NCI-H128 (cell line): ENCODE data around the gene SMAD6.
A peak's percentile ranks its signal among the peaks of the same experiment; 100 is the strongest.

Experiments
- DNase-seq: peaks from one replicate; lab custom pipeline; 2025; ENCODE audit not compliant: unreplicated experiment; lab: John Stamatoyannopoulos, UW

SMAD6 gene

DNA sequence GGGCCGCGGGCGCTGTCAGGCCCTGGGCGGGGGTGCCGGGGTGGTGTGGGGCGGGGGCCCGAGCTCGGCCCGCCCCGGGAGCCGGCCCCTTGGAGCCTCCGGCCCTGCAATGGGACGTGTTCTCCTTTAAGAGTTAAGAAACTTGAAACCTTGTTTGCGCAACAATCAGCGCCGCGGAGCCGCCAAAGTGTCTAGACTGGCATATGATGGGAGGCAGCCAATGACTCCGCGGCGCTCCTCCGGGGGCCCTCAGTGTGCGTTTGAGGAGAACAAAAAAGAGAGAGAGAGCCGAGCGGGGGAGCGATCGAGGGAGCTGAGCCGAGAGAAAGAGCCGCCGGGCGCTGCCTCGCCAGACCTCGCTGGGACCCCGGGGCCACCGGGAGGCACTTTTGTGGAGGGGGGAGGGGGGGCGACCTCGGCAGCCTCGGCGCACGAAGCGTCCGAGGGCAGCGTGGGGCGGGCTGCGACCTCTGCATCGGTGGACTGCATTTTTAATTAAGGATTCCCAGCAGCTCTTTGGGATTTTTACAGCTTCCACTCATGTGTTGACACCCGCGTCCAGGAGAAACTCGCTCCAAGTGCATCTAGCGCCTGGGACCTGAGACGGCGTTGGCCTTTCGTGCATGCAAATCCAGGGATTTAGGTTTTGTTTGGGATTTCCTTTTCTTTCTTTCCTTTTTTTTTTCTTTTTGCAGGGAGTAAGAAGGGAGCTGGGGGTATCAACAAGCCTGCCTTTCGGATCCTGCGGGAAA, at the start of gene SMAD6:
Gene SMAD6, plus strand, starts transcription at position 202 of the 752 bp plus-strand sequence. CDS start 1,023 bp downstream, outside the sequence.
- DNase-seq = peak; percentile 80

- no peak for DNase-seq
Measured at GRCh38 chr15:66652806-66653205, 49.2 kb upstream of the SMAD6 start.

DNA sequence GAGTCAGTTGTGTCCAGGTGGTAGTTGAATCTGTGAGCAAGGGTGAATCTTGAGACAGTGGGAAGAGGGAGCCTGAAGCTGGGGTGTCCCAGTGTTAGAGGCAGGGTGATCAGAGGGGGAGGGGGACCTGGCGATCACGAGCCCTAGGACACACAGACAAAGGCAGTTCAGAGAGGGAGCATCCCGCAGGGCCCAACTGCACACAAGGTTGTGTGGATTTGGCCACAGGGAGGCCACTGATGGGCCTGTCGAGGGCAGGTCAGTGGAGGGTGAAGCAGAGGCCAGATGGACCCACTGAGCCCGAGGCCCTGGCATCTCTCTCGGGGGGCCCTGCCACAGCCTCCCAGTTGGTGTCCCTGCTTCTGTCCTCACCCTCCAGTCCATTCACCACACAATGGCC, 48.6 kb upstream of the SMAD6 start:
- no peak for DNase-seq

- DNase-seq = no peak
Measured at GRCh38 chr15:66653852-66654251, 48.2 kb upstream of the SMAD6 start.

- no peak for DNase-seq
Measured at GRCh38 chr15:66654361-66654738, 47.7 kb upstream of the SMAD6 start.

GRCh38 chr15:66654739-66655375, 47.2 kb upstream of the SMAD6 start:
- DNase-seq = no peak

GRCh38 chr15:66655511-66655910, 46.5 kb upstream of the SMAD6 start:
- no peak for DNase-seq

GRCh38 chr15:66655997-66656396, 46.0 kb upstream of the SMAD6 start:
- no peak for DNase-seq

DNA sequence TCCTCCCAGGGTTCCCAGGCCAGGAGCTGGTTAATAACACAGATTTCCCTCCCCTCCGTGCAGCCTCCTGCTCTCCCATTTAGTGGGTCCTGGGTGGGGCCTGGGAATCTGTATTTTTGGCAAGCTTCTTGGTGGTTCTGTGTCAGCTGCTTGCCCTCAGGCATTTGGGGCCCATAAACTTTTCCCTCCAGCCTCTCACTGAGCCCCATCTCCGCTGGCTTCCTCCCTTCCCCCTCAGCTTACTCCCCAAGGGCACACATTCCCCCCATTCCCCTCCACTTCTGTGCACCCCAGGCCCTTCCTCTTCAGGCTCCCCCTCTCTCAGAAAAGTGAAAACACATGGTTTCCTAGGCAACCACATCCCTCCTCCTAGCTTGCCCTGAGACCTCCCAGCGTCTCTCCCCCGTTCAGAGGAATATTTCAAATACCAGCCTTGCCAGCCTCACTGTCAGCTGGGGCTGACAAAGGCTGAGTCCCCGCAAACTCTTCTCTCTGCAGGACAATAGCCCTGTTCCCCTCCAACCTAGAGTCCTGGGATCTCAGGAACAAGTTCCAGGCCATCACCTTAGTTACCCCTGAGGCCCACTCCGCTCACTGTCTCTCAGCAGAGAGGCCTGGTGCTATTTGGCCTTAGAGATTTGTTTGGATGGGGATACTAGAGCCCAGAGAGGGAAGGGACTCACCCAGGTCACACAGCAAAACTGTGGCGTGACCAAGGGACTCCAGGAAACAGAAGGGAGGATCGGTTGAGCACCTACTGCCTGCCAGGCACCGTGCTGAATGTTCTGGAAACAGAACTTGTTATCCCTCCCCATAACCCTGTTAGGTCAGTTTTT, 44.6 kb upstream of the SMAD6 start:
- DNase-seq = no peak

- no peak for DNase-seq
Measured at GRCh38 chr15:66658044-66658443, 44.0 kb upstream of the SMAD6 start.

- no peak for DNase-seq
Measured at GRCh38 chr15:66658855-66659254, 43.2 kb upstream of the SMAD6 start.

DNA sequence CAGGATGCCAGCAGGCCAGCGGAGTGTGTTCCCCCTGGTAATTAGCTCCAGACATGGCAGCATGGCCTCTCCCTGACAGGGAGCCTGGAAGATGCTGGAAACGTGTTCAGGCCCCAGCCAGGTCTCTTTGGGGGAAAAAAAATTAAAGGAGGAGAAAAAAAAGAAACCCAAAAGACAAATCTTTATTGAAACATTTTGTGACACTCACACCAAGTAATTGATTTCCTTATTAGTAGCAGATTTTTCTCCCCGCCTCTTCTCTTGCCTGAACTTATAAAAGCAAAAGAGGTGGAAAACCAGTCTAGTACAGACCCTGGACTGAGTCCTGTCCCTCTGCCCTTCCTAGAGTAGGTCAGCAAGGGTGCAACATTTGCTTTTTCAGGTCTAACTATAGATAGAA, 42.7 kb upstream of the SMAD6 start:
- DNase-seq = no peak

DNA sequence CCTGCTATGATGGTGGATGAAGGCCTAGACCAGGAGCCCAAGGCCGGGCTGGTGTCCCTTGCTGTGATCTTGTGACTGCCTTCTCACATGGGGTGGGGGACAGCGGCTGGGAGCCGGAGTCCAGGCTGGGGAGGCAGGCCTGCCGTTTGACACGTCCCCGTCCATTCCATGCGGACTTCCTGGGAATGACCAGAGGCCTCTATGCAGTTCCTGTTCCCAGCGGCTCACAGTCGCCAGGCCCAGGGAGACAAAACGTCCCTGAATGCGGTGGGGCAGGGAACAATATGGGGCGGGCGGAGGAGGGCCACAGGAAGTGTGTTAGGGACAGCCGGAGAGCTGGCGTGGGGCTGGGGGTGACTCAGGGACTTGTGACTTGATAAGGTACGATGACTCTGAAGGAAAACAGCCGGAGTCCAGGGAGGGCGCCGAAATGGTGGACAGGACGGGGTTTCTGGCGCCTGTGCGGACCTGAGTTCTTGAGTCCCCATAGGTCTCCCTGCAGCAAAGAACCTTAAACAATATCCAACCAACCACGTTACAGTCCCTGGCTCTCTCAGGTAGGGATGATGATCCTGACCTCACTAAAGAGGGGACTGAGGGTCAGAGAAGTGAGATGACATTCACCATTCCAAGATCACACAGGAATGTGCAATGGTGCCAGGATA, 40.5 kb upstream of the SMAD6 start:
- no peak for DNase-seq

GRCh38 chr15:66662522-66662921, 39.5 kb upstream of the SMAD6 start:
- DNase-seq = no peak

- no peak for DNase-seq
Measured at GRCh38 chr15:66663664-66664063, 38.4 kb upstream of the SMAD6 start.

DNA sequence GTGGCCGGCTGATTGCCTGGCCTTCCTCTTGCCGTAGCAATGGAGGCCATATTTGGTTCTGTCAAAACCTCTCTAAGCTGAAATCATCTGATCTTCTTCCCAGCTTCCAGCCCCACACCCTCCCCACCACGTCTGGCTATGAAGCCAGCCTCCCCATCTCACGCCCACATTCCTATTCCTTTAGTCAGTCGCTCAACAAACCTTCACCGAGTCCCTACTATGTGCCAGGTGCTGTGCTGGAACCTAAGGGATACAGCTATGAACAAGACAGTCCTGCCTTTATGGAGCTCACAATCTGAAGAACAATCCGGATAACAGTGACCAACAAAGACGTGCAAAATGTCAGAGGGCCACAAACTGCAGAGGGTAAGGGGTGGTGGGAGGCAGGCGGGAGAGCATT, 31.9 kb upstream of the SMAD6 start:
- DNase-seq = no peak

GRCh38 chr15:66670762-66671580, 31.1 kb upstream of the SMAD6 start:
- no peak for DNase-seq

- DNase-seq = no peak
Measured at GRCh38 chr15:66672867-66673266, 29.2 kb upstream of the SMAD6 start.

DNA sequence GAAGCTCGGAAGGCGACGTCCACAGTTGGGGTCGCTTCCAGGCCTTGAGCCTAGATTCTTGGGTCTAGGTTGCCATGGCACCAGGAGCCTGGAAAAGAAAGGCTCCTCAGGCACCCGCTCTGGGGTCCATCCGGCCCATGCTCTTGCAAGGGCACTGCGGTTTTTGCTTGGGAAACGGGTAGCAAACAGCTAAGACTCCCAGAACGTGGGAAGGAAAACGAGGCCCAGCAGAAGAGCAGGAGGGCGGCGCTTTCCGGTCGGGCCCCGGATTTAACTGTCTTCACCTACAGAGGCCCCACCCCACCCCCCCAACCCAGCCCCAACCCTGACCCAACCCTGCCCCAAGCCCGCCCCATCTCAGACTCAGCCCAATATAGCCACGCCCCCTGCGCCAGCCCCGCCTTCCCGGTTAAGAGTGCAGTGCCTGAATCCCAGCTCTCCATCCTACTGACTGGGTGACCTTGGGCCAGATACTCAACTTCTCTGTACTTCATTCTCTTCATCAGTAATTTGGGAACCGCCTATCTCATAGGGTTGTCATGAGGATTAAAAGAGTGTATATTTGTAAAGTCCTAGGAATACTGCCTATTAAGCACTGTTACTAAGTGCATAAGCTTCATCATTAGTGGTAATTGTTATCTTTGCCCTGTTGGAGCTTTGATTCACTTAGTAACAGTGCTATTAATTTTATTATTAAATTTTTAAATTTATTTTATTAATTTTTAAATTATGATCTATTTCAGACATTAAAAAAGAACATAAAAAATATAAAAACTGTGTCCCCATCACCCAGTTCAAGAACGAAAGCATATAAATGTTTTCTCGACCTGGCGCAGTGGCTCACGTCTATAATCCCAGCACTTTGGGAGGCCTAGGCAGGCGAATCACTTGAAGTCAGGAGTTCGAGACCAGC, 28.4 kb upstream of the SMAD6 start:
- no peak for DNase-seq
